B cell (primary cell): ENCODE measurements around the gene GAPVD1. TPM values are rescaled to one million over a fixed set of nuclear protein-coding genes. Genes with fewer than 3 reads are reported as not detected.

Source experiments
- ATAC-seq: fragments of 200-7000 bp; cut with Tn5 transposase; one replicate; pipeline ENCODE4 v1.10.0; 2021; ENCODE audit warnings: low read depth, mild to moderate bottlenecking, moderate number of reproducible peaks, moderate library complexity
- CTCF ChIA-PET: fragments of 350-600 bp; sonication (Branson Sonifier 250); formaldehyde crosslinking; loops from one replicate; lab custom pipeline; 2021; ENCODE audit warnings: antibody characterized with exemption, inconsistent platforms; lab: Charles Lee
- POLR2A ChIA-PET: fragments of 350-600 bp; sonication (Branson Sonifier 250); formaldehyde crosslinking; loops from one replicate; lab custom pipeline; 2021; ENCODE audit warnings: antibody characterized with exemption; lab: Charles Lee
- DNase-seq: peaks from one replicate; pipeline ENCODE4 v3.0.0; 2013
- H2AFZ ChIP-seq: 2 replicates; pipeline ENCODE4 v1.6.1; 2012; ENCODE audit warnings: mild to moderate bottlenecking, low read depth, low read length; ENCODE audit not compliant: insufficient read depth, poor library complexity, severe bottlenecking
- H3K27ac ChIP-seq, 2 donors: 1 replicate in 1 of 2; 2 replicates in 1 of 2; pipeline ENCODE4 v1.5.1; 2012 to 2013; ENCODE audit warnings: low read length in 2 of 2, mild to moderate bottlenecking in 2 of 2, moderate library complexity in 1 of 2
- H3K27me3 ChIP-seq, 4 experiments: fragments of 200-600 bp in 1 of 4; sonication (generic) in 1 of 4; replicated peaks in 1 of 4; 1 replicate in 2 of 4; 2 replicates in 2 of 4; pipeline versions ENCODE4 v1.6.1 to v1.7.0; 2013 to 2016; ENCODE audit warnings: low read length in 3 of 4, mild to moderate bottlenecking in 2 of 4, mixed read lengths in 1 of 4, moderate library complexity in 1 of 4; ENCODE audit not compliant: insufficient read depth in 4 of 4, control insufficient read depth in 3 of 4; ENCODE audit errors: control extremely low read depth in 1 of 4
- H3K36me3 ChIP-seq, 2 experiments: replicated peaks in 1 of 2; 1 replicate in 1 of 2; 2 replicates in 1 of 2; pipeline versions ENCODE4 v1.6.1 to v1.7.1; 2013; ENCODE audit warnings: low read length in 1 of 2; ENCODE audit not compliant: insufficient read depth in 2 of 2, control insufficient read depth in 1 of 2; ENCODE audit errors: control extremely low read depth in 1 of 2, extremely low read depth in 1 of 2
- H3K4me1 ChIP-seq, 2 donors: fragments of 200-600 bp in 1 of 2; sonication (generic) in 1 of 2; 1 replicate in 1 of 2; 2 replicates in 1 of 2; pipeline versions ENCODE4 v1.5.1 to v1.6.1; 2013 to 2017; ENCODE audit warnings: low read length in 2 of 2; ENCODE audit not compliant: control insufficient read depth in 2 of 2, insufficient read depth in 2 of 2
- H3K4me2 ChIP-seq: replicated peaks from 2 replicates; pipeline ENCODE3; 2012; ENCODE audit warnings: mild to moderate bottlenecking, low read depth, low read length; ENCODE audit not compliant: poor library complexity, severe bottlenecking
- H3K4me3 ChIP-seq, 5 experiments: fragments of 200-600 bp in 1 of 5; sonication (generic) in 1 of 5; 1 replicate in 3 of 5; 2 replicates in 2 of 5; pipeline versions ENCODE4 v1.5.1 to v1.7.0; 2011 to 2016; ENCODE audit warnings: low read length in 4 of 5, mild to moderate bottlenecking in 4 of 5, low read depth in 2 of 5, control low read depth in 1 of 5, moderate library complexity in 1 of 5; ENCODE audit not compliant: insufficient read depth in 1 of 5; ENCODE audit errors: control extremely low read depth in 1 of 5, extremely low read depth in 1 of 5
- H3K79me2 ChIP-seq: fragments of 200-600 bp; sonication (generic); one replicate; pipeline ENCODE4 v1.6.0; 2016; ENCODE audit warnings: low read length; ENCODE audit not compliant: control insufficient read depth, insufficient read depth
- H3K9ac ChIP-seq: fragments of 200-600 bp; sonication (generic); 2 replicates; pipeline ENCODE4 v1.6.1; 2017; ENCODE audit warnings: mild to moderate bottlenecking, low read length, moderate library complexity
- H3K9me3 ChIP-seq, 3 donors: one replicate each; pipeline versions ENCODE4 v1.6.1 to v1.7.1; 2013; ENCODE audit warnings: low read length in 2 of 3; ENCODE audit not compliant: control insufficient read depth in 2 of 3, insufficient read depth in 1 of 3; ENCODE audit errors: control extremely low read depth in 1 of 3
- H4K20me1 ChIP-seq: 2 replicates; pipeline ENCODE4 v1.6.0; 2012; ENCODE audit warnings: mild to moderate bottlenecking, low read length; ENCODE audit not compliant: insufficient read depth, control insufficient read depth, poor library complexity, severe bottlenecking
- H3K27ac Mint-ChIP-seq: one replicate; pipeline ENCODE4 v1.8.0; 2021; ENCODE audit warnings: mixed read lengths
- H3K27me3 Mint-ChIP-seq: one replicate; pipeline ENCODE4 v1.8.0; 2021; ENCODE audit warnings: mixed read lengths
- H3K4me1 Mint-ChIP-seq: one replicate; pipeline ENCODE4 v1.8.0; 2021; ENCODE audit warnings: mixed read lengths
- H3K4me3 Mint-ChIP-seq: one replicate; pipeline ENCODE4 v1.8.0; 2021; ENCODE audit warnings: mixed read lengths
- H3K9me3 Mint-ChIP-seq: one replicate; pipeline ENCODE4 v1.8.0; 2022; ENCODE audit warnings: mixed read lengths; ENCODE audit not compliant: insufficient read depth
- EZH2 ChIP-seq: IDR thresholded peaks from 2 replicates; pipeline ENCODE4 v1.6.1; 2012; ENCODE audit warnings: borderline replicate concordance, low read depth, mild to moderate bottlenecking, moderate library complexity, low read length; ENCODE audit not compliant: insufficient read depth, poor library complexity, severe bottlenecking
- WGBS: methylation state at CpG from one replicate; pipeline ENCODE4 v1.1.5; 2013; ENCODE audit warnings: missing lambda C conversion rate; ENCODE audit not compliant: insufficient coverage; 5-methylcytosine and 5-hydroxymethylcytosine counted together
- intact Hi-C: fragments of 100-400 bp; cut with micrococcal nuclease; formaldehyde crosslinking; loops from one replicate; pipeline ENCODE4 v1.10.0; 2022
- polyA plus RNA-seq: library from polyadenylated mRNA; depleted of rRNA; stranded (reverse); fragments of >200 nt; gene quantifications from 2 replicates; pipeline ENCODE4 v1.2.3, GENCODE V29; 2012
- total RNA-seq, 2 donors: library from RNA; stranded (reverse); fragments of 120-200 nt in 1 of 2; gene quantifications; 1 replicate in 1 of 2; 2 replicates in 1 of 2; pipeline versions ENCODE4 v1.2.3 to v1.2.4, GENCODE V29; 2013 to 2022
- TF ChIP-seq, protein P1 (sequence below): fragments of 200-600 bp; IDR thresholded peaks from one replicate; pipeline ENCODE4 v1.8.0; 2022; ENCODE audit warnings: antibody characterized with exemption, mild to moderate bottlenecking

GAPVD1 gene
- total and polyA plus RNA-seq, 2 donors (not counting 1 experiment from before 2014, with no cell fraction given) = 11.8 to 61.2 TPM

DNA sequence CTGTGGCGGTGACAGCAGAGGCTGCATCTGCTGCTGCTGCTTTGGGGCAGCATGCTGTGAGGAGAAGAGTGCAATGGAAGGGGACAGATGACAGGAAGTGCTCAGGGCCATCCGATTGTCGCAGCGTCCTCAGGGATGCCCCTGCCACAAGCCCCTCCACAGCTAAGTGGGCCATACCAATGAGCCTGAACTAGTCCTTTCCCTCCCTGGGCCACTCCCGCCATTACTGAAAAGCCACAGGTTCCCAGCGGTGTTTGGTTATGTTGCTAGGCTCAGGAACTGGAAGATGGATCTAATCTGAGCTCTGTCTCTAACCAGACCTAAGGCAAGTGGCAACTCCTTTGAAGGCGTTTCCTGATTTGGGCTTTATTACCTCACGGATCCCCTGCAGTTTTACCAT, 109.2 kb downstream of the GAPVD1 start:
- H3K4me3 ChIP-seq = no peak overlapping the region
- H3K4me1 Mint-ChIP-seq = peaks cover 7% of the 10 kb centered on the region
- H3K36me3 ChIP-seq = peaks cover 0 to 5% of the 10 kb centered on the region in 2 experiments
- no peaks in the 10 kb centered on the region for H4K20me1 ChIP-seq
- ATAC-seq (no peak), DNase-seq (no peak)
- intact Hi-C loops = loop anchor here (5.0 kb wide), 2 partner anchors 518 to 658 kb away; partner anchors contain the start of gene WDR38
- H3K9ac ChIP-seq = no peak overlapping the region
- no peaks in the 10 kb centered on the region for H3K9me3 ChIP-seq
- H3K27me3 ChIP-seq = peaks cover 0 to 15% (median 3%) of the 10 kb centered on the region in 4 experiments
- 95% methylated on average over 4 of the region's 8 CpGs for WGBS
- no peaks in the 10 kb centered on the region for H3K9me3 Mint-ChIP-seq
- TF ChIP-seq, protein P1, sequence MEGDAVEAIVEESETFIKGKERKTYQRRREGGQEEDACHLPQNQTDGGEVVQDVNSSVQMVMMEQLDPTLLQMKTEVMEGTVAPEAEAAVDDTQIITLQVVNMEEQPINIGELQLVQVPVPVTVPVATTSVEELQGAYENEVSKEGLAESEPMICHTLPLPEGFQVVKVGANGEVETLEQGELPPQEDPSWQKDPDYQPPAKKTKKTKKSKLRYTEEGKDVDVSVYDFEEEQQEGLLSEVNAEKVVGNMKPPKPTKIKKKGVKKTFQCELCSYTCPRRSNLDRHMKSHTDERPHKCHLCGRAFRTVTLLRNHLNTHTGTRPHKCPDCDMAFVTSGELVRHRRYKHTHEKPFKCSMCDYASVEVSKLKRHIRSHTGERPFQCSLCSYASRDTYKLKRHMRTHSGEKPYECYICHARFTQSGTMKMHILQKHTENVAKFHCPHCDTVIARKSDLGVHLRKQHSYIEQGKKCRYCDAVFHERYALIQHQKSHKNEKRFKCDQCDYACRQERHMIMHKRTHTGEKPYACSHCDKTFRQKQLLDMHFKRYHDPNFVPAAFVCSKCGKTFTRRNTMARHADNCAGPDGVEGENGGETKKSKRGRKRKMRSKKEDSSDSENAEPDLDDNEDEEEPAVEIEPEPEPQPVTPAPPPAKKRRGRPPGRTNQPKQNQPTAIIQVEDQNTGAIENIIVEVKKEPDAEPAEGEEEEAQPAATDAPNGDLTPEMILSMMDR = no peak
- TF ChIP-seq EZH2 = no peak
- no peak overlapping the region for H3K4me3 Mint-ChIP-seq
- no peak overlapping the region for H3K4me2 ChIP-seq
- H3K27me3 Mint-ChIP-seq = no peaks in the 10 kb centered on the region
- no peak overlapping the region for H2AFZ ChIP-seq
- H3K27ac Mint-ChIP-seq = no peak overlapping the region
- H3K79me2 ChIP-seq = no peaks in the 10 kb centered on the region
- CTCF ChIA-PET = interaction anchor here (0.6 kb wide), 1 partner anchor 128 kb away, joined by 4 read pairs; no protein-coding TSS in a partner anchor
- no peak overlapping the region for H3K27ac ChIP-seq
- POLR2A ChIA-PET = no interaction called here
- peaks cover 7 to 10% of the 10 kb centered on the region in 2 donors for H3K4me1 ChIP-seq

DNA sequence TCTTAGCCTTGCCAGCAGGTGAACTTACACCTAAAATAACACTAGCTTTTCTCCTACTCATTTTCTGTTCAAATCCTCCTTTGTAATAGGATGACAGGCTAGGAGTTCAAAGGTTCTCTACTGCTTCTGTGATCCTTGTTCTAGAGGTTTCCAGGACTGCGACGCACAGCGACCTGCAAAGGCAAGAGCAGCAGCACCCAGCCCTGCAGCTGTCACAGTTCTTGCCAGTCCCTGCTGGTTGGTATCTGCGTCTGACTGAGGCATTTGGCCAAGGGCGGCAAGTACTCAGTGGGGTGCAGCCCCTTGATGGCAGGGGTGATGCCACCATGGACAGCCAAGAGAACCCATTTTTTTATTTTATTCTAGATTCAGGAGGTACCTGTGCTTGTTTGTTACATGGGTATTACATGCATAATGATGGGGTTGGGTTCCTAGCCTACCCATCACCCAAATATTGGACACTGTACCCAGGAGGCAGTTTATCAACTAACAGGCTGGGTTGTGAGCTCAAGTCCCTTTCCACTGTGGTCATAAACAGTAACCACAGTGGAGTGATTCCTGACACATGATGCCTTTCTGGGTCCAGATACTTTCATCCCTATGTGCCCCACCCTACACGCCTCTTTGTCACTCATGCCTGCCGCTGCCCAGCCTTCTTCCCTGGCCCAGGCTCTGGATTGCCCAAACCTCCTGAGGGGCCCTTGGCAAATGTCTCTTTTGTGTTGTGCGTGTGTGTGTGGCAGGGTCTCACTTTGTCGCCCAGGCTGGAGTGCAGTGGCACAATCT, 111.0 kb downstream of the GAPVD1 start:
- Histone ChIP-seq H3K27ac (no peak overlapping the region), H3K79me2 (no peaks in the 10 kb centered on the region), H4K20me1 (no peaks in the 10 kb centered on the region), H3K4me3 (no peak overlapping the region), H3K9me3 (no peaks in the 10 kb centered on the region), H3K9ac (no peak overlapping the region), H3K27me3 (peaks cover 0 to 28% (median 3%) of the 10 kb centered on the region in 4 experiments), H3K4me1 (peaks cover 7 to 10% of the 10 kb centered on the region in 2 donors), H3K4me2 (no peak overlapping the region), H2AFZ (no peak overlapping the region), H3K36me3 (peaks cover 0 to 1% of the 10 kb centered on the region in 2 experiments)
- TF ChIP-seq, protein P1 = no peak
- no peak for TF ChIP-seq EZH2
- Mint-ChIP-seq H3K4me1 (peaks cover 7% of the 10 kb centered on the region), H3K27ac (no peak overlapping the region), H3K4me3 (no peak overlapping the region), H3K9me3 (no peaks in the 10 kb centered on the region), H3K27me3 (peaks cover 3% of the 10 kb centered on the region)
- intact Hi-C loops = loop anchor here (5.0 kb wide), 2 partner anchors 520 to 660 kb away; partner anchors contain the start of gene WDR38
- POLR2A ChIA-PET = interaction anchor here (0.5 to 0.6 kb wide), 2 partner anchors 103 to 693 kb away, joined by 3 read pairs; no protein-coding TSS in a partner anchor
- no peak for ATAC-seq
- DNase-seq = no peak
- CTCF ChIA-PET = interaction anchor here (1.2 to 1.6 kb wide), 2 partner anchors 11 to 117 kb away, joined by 3 read pairs; no protein-coding TSS in a partner anchor
- 97% methylated on average over 7 of the region's 9 CpGs for WGBS
